GM18858 (cell line): ENCODE results near the gene DNAH3.
"Not testable (repeated sequence)": the region's sequence is repeated elsewhere in the genome, so short reads cannot be mapped to it uniquely, and the experiment has no call there.

Source experiments
- ATAC-seq: cut with Tn5 transposase; IDR thresholded peaks from one replicate; pipeline ENCODE4 v1.9.1; 2021; ENCODE audit not compliant: unreplicated experiment

The DNAH3 gene

GRCh38 chr16:21126518-21126917, 24.1 kb downstream of the DNAH3 start:
- no peak for ATAC-seq

- no peak for ATAC-seq
These were observed 25.5 kb downstream of the DNAH3 start for GRCh38 chr16:21125191-21125590.

- no peak for ATAC-seq
These were observed 29.6 kb downstream of the DNAH3 start for GRCh38 chr16:21120976-21121520.

GRCh38 chr16:21117567-21117966, 33.1 kb downstream of the DNAH3 start:
- no peak for ATAC-seq

GRCh38 chr16:21116148-21116693, 34.4 kb downstream of the DNAH3 start:
- no peak for ATAC-seq

GRCh38 chr16:21115551-21115950, 35.1 kb downstream of the DNAH3 start:
- ATAC-seq, result not testable (repeated sequence)

- no peak for ATAC-seq
These were observed 46.4 kb downstream of the DNAH3 start for GRCh38 chr16:21103941-21104860.

- ATAC-seq, result no peak
These were observed 48.8 kb downstream of the DNAH3 start for GRCh38 chr16:21101631-21102420.

- ATAC-seq, result no peak
These were observed 50.2 kb downstream of the DNAH3 start for GRCh38 chr16:21100447-21100846.

GRCh38 chr16:21097151-21097550, 53.5 kb downstream of the DNAH3 start:
- no peak for ATAC-seq

- not testable (repeated sequence) for ATAC-seq
These were observed 55.9 kb downstream of the DNAH3 start for GRCh38 chr16:21094719-21095118.

GRCh38 chr16:21092951-21093350, 57.7 kb downstream of the DNAH3 start:
- no peak for ATAC-seq

- ATAC-seq, result no peak
These were observed 61.8 kb downstream of the DNAH3 start for GRCh38 chr16:21088646-21089538.

- ATAC-seq, result no peak
These were observed 62.5 kb downstream of the DNAH3 start for GRCh38 chr16:21088143-21088542.

GRCh38 chr16:21084631-21085225, 65.9 kb downstream of the DNAH3 start:
- no peak for ATAC-seq

- no peak for ATAC-seq
These were observed 66.8 kb downstream of the DNAH3 start for GRCh38 chr16:21083729-21084268.

GRCh38 chr16:21081329-21081728, 69.3 kb downstream of the DNAH3 start:
- no peak for ATAC-seq

GRCh38 chr16:21078563-21078962, 72.1 kb downstream of the DNAH3 start:
- ATAC-seq, result no peak

- ATAC-seq, result no peak
These were observed 74.3 kb downstream of the DNAH3 start for GRCh38 chr16:21076186-21076883.
